Mucosa of stomach (tissue), 1 donor: ENCODE data around the gene PIMREG.

ENCODE experiments used
- H3K27me3 ChIP-seq: one replicate; pipeline ENCODE4 v1.7.0; 2013; ENCODE audit warnings: mild to moderate bottlenecking, low read length; ENCODE audit not compliant: control insufficient read depth, insufficient read depth
- H3K36me3 ChIP-seq: one replicate; pipeline ENCODE4 v1.7.0; 2013; ENCODE audit warnings: low read length; ENCODE audit not compliant: control insufficient read depth, insufficient read depth
- H3K4me1 ChIP-seq: one replicate; pipeline ENCODE4 v1.7.0; 2013; ENCODE audit warnings: mild to moderate bottlenecking, low read length; ENCODE audit not compliant: control insufficient read depth, insufficient read depth
- H3K4me3 ChIP-seq: one replicate; pipeline ENCODE4 v1.7.0; 2013; ENCODE audit warnings: low read length
- H3K9ac ChIP-seq: one replicate; pipeline ENCODE4 v1.7.0; 2013; ENCODE audit warnings: mild to moderate bottlenecking, low read length, moderate library complexity
- H3K9me3 ChIP-seq: one replicate; pipeline ENCODE4 v1.7.0; 2013; ENCODE audit warnings: mild to moderate bottlenecking, low read length, moderate library complexity; ENCODE audit not compliant: control insufficient read depth
- donor health status: Pancreatic carcinoma.

The PIMREG gene

GRCh38 chr17:6467567-6467966, 23.3 kb downstream of the PIMREG start:
- Histone ChIP-seq H3K27me3 (no peaks in the 10 kb centered on the region), H3K4me3 (no peak overlapping the region), H3K4me1 (no peaks in the 10 kb centered on the region), H3K9me3 (no peaks in the 10 kb centered on the region), H3K9ac (no peak overlapping the region), H3K36me3 (no peaks in the 10 kb centered on the region)

GRCh38 chr17:6468051-6468790, 24.0 kb downstream of the PIMREG start:
- Histone ChIP-seq H3K4me3 (no peak overlapping the region), H3K27me3 (no peaks in the 10 kb centered on the region), H3K9ac (no peak overlapping the region), H3K36me3 (no peaks in the 10 kb centered on the region), H3K9me3 (no peaks in the 10 kb centered on the region), H3K4me1 (no peaks in the 10 kb centered on the region)

DNA sequence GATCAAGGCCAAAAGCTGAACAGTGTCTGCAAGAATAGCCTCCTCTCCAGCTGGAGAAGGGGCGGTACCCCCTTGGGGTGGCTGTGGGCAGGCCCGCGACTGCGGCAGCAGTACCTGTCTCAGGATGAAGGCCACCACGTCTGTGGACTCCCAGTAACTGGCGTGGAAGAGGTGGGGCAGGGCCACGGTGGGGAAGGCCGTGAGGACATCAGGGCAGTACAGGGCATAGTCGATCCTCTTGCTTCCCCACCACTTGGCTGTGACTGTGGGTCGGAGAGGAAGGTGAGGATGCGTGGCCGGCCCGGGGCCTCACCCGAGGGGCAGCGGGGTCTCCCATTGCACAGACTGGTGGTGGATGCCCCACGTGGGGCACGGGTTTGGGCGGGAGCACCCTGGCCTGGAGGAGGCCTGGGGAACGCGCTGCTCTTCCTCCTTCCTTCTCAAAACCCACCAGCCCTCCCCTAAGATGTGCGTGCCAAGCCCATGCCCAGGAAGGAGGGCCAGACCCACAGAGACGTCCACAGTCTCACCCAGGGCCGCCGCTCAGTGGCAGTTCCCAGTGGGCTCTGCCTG, 26.0 kb downstream of the PIMREG start:
- H3K4me3 ChIP-seq, result no peak overlapping the region
- H3K27me3 ChIP-seq, result no peaks in the 10 kb centered on the region
- no peak overlapping the region for H3K9ac ChIP-seq
- H3K4me1 ChIP-seq, result no peaks in the 10 kb centered on the region
- H3K9me3 ChIP-seq, result no peaks in the 10 kb centered on the region
- H3K36me3 ChIP-seq, result no peaks in the 10 kb centered on the region

DNA sequence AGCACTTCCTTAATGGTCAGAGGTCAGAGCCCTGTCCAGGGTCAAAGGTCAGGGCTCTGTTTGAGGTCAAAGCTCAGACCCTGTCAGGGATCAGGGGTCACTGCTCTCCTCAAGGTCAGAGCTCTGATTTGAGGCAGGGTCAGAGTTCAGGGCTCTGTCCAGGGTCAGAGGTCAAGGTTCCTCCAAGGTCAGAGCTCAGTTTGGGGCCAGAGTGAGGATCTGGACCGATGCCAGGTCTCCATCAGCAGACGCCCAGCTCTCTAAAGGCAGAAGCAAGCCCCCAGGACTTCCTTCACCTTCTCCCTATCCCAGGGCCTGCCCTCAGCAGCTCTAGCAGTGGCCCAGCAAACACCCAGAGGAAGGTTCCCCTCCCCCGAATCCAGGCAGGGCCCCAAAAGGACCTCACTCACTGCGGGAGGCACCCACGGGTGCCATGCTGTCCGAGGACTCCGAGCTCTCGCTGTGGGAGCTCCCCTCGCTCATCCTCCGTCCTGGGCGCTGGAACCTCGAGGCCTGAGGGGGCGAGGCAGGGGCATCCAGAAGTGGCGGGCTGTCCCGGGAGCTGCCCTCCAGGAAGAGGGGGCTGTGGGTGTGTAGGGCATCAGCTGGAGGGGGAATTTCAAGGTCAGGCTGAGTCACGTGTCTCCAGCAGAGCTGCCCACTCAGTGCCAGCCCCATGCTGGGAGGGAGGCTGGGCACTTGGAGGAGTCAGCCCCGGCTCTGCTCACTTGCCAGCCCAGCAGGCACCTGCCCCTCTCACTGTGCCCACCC, 26.7 kb downstream of the PIMREG start:
- H3K9me3 ChIP-seq, result no peaks in the 10 kb centered on the region
- no peak overlapping the region for H3K9ac ChIP-seq
- no peaks in the 10 kb centered on the region for H3K36me3 ChIP-seq
- H3K4me3 ChIP-seq, result no peak overlapping the region
- no peaks in the 10 kb centered on the region for H3K4me1 ChIP-seq
- H3K27me3 ChIP-seq, result no peaks in the 10 kb centered on the region

GRCh38 chr17:6471531-6472465, 27.5 kb downstream of the PIMREG start:
- H3K27me3 ChIP-seq, result no peaks in the 10 kb centered on the region
- H3K36me3 ChIP-seq, result no peaks in the 10 kb centered on the region
- H3K9ac ChIP-seq, result no peak overlapping the region
- no peak overlapping the region for H3K4me3 ChIP-seq
- H3K4me1 ChIP-seq, result no peaks in the 10 kb centered on the region
- no peaks in the 10 kb centered on the region for H3K9me3 ChIP-seq

DNA sequence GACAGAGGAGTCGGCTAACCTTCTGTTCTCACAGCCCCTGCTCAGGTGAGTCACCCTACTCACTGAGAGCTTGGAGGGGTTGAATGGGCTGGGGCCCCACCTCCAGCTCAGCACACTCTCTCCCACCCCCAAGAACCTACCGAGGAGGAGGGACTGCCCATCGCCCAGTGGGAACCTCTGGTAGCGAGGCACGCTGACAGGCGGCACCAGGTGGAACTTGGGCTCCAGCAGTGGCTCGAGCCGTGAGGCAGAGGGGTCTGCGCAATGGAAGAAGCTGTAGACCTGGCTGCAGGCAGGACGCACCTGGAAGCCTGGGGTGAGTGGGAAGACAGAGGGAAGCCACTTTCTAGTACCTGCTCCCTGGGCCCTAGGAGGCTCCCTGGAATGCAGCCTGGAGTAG, 28.3 kb downstream of the PIMREG start:
- Histone ChIP-seq H3K27me3 (no peaks in the 10 kb centered on the region), H3K4me3 (no peak overlapping the region), H3K36me3 (no peaks in the 10 kb centered on the region), H3K9me3 (no peaks in the 10 kb centered on the region), H3K4me1 (no peaks in the 10 kb centered on the region), H3K9ac (no peak overlapping the region)

- H3K27me3 ChIP-seq, result no peaks in the 10 kb centered on the region
- H3K9me3 ChIP-seq, result no peaks in the 10 kb centered on the region
- H3K9ac ChIP-seq, result no peak overlapping the region
- no peaks in the 10 kb centered on the region for H3K4me1 ChIP-seq
- H3K36me3 ChIP-seq, result no peaks in the 10 kb centered on the region
- H3K4me3 ChIP-seq, result no peak overlapping the region
These were observed 29.0 kb downstream of the PIMREG start for GRCh38 chr17:6473128-6473767.

GRCh38 chr17:6474376-6474775, 30.1 kb downstream of the PIMREG start:
- Histone ChIP-seq H3K4me3 (no peak overlapping the region), H3K27me3 (no peaks in the 10 kb centered on the region), H3K9ac (no peak overlapping the region), H3K4me1 (no peaks in the 10 kb centered on the region), H3K9me3 (no peaks in the 10 kb centered on the region), H3K36me3 (no peaks in the 10 kb centered on the region)

GRCh38 chr17:6474906-6475305, 30.7 kb downstream of the PIMREG start:
- H3K27me3 ChIP-seq, result no peaks in the 10 kb centered on the region
- H3K4me1 ChIP-seq, result no peaks in the 10 kb centered on the region
- no peak overlapping the region for H3K4me3 ChIP-seq
- H3K9ac ChIP-seq, result no peak overlapping the region
- H3K9me3 ChIP-seq, result no peaks in the 10 kb centered on the region
- H3K36me3 ChIP-seq, result no peaks in the 10 kb centered on the region

- no peak overlapping the region for H3K9ac ChIP-seq
- no peaks in the 10 kb centered on the region for H3K27me3 ChIP-seq
- no peaks in the 10 kb centered on the region for H3K36me3 ChIP-seq
- no peak overlapping the region for H3K4me3 ChIP-seq
- no peaks in the 10 kb centered on the region for H3K9me3 ChIP-seq
- no peaks in the 10 kb centered on the region for H3K4me1 ChIP-seq
These were observed 31.2 kb downstream of the PIMREG start for GRCh38 chr17:6475411-6475810.

DNA sequence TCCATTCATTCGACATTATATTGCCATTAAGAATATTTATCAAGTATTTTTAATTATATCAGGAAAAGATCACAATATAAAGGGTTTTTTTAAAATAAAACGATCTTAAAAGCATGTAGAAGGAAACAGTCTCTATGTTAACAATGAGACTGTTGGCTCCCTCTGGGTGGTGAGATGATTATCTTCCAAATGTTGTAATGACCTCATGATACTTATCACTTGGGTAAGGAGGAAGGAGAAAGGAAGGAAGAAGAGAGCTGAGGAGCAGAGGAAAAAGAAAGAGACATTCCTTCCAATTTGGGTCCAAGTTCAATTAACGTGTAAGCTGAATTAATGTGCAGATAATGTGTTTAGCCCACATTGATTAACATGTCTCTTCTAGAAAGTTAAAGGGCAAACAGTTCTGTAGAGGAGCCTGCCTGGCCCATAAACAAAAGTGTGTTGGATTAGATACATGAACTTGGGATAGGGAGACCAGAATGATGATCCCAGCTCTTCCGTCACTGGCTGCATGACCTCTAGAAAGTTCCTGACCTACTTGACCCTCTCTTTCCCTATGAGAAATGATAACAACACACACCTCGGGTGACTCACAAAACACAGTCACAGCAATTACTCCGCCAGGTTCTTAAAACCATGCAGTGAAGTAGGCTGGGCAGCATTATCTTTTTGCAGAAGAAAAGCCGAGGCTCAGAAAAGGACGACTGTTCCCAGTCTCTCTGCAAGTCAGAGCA, 32.0 kb downstream of the PIMREG start:
- Histone ChIP-seq H3K4me1 (no peaks in the 10 kb centered on the region), H3K27me3 (no peaks in the 10 kb centered on the region), H3K36me3 (no peaks in the 10 kb centered on the region), H3K4me3 (no peak overlapping the region), H3K9me3 (no peaks in the 10 kb centered on the region), H3K9ac (no peak overlapping the region)
